ENCODE data around the gene P3H4. TPM values are rescaled to one million over a fixed set of nuclear protein-coding genes. Genes with fewer than 3 reads are reported as not detected.
"Not testable (repeated sequence)": the region's sequence is repeated elsewhere in the genome, so short reads cannot be mapped to it uniquely, and the experiment has no call there.

Gene P3H4
- total RNA-seq, 1 experiment from 2014 or later = not detected

- H3K79me2 ChIP-seq (ENCODE audit: low read length) = no peaks in the 10 kb centered on the region
Observed at GRCh38 chr17:41781404-41782110, 30.2 kb downstream of the P3H4 start.

GRCh38 chr17:41779954-41780353 is 31.8 kb downstream of the P3H4 start:
- Histone ChIP-seq H3K4me1 (ENCODE audit: low read length) (no peaks in the 10 kb centered on the region), H3K27me3 (ENCODE audit: low read length) (no peaks in the 10 kb centered on the region), H3K27ac (ENCODE audit: low read length) (no peak overlapping the region), H3K9me2 (replicated peaks; ENCODE audit: insufficient read depth, low read length) (no peaks in the 10 kb centered on the region), H3K4me3 (ENCODE audit: low read length) (no peak overlapping the region), H3K79me2 (ENCODE audit: low read length) (no peaks in the 10 kb centered on the region), H3K9me3 (ENCODE audit: low read length) (no peaks in the 10 kb centered on the region), H3K36me3 (ENCODE audit: insufficient read depth, low read length) (no peaks in the 10 kb centered on the region), H4K20me1 (ENCODE audit: insufficient read depth, low read depth, low read length) (no peaks in the 10 kb centered on the region), H3K4me2 (ENCODE audit: low read depth, low read length, poor library complexity, severe bottlenecking) (no peak overlapping the region), H2AFZ (ENCODE audit: low read length) (no peak overlapping the region), H3K9ac (ENCODE audit: low read length) (no peak overlapping the region)
- DNase-seq = no peak

More at GRCh38 chr17:41781404-41782110, 30.2 kb downstream of the P3H4 start:
- Histone ChIP-seq H3K4me2 (ENCODE audit: low read depth, low read length, poor library complexity, severe bottlenecking) (no peak overlapping the region), H3K27ac (ENCODE audit: low read length) (no peak overlapping the region), H3K9ac (ENCODE audit: low read length) (no peak overlapping the region), H3K4me3 (ENCODE audit: low read length) (no peak overlapping the region), H3K9me3 (ENCODE audit: low read length) (no peaks in the 10 kb centered on the region), H4K20me1 (ENCODE audit: insufficient read depth, low read depth, low read length) (no peaks in the 10 kb centered on the region), H3K27me3 (ENCODE audit: low read length) (no peaks in the 10 kb centered on the region), H3K4me1 (ENCODE audit: low read length) (no peaks in the 10 kb centered on the region), H3K36me3 (ENCODE audit: insufficient read depth, low read length) (no peaks in the 10 kb centered on the region), H3K9me2 (replicated peaks; ENCODE audit: insufficient read depth, low read length) (no peaks in the 10 kb centered on the region), H2AFZ (ENCODE audit: low read length) (no peak overlapping the region)
- DNase-seq = no peak

GRCh38 chr17:41777574-41778188 is 34.1 kb downstream of the P3H4 start:
- no peak overlapping the region for H3K9ac ChIP-seq (ENCODE audit: low read length)
- no peaks in the 10 kb centered on the region for H4K20me1 ChIP-seq (ENCODE audit: insufficient read depth, low read depth, low read length)
- DNase-seq = no peak

GRCh38 chr17:41777157-41777573 is 34.6 kb downstream of the P3H4 start:
- Histone ChIP-seq H3K36me3 (ENCODE audit: insufficient read depth, low read length) (no peaks in the 10 kb centered on the region), H3K4me2 (ENCODE audit: low read depth, low read length, poor library complexity, severe bottlenecking) (no peak overlapping the region), H4K20me1 (ENCODE audit: insufficient read depth, low read depth, low read length) (no peaks in the 10 kb centered on the region)

More at GRCh38 chr17:41777574-41778188, 34.1 kb downstream of the P3H4 start:
- Histone ChIP-seq H3K79me2 (ENCODE audit: low read length) (no peaks in the 10 kb centered on the region), H3K27me3 (ENCODE audit: low read length) (no peaks in the 10 kb centered on the region), H3K4me2 (ENCODE audit: low read depth, low read length, poor library complexity, severe bottlenecking) (no peak overlapping the region), H3K9me3 (ENCODE audit: low read length) (no peaks in the 10 kb centered on the region), H3K27ac (ENCODE audit: low read length) (no peak overlapping the region), H2AFZ (ENCODE audit: low read length) (no peak overlapping the region), H3K4me3 (ENCODE audit: low read length) (no peak overlapping the region), H3K9me2 (replicated peaks; ENCODE audit: insufficient read depth, low read length) (no peaks in the 10 kb centered on the region), H3K4me1 (ENCODE audit: low read length) (no peaks in the 10 kb centered on the region), H3K36me3 (ENCODE audit: insufficient read depth, low read length) (no peaks in the 10 kb centered on the region)

GRCh38 chr17:41776262-41776900 is 35.4 kb downstream of the P3H4 start:
- not testable (repeated sequence) for H3K27ac ChIP-seq (ENCODE audit: low read length); DNase-seq; H3K79me2 ChIP-seq (ENCODE audit: low read length); H3K9ac ChIP-seq (ENCODE audit: low read length); H3K9me3 ChIP-seq (ENCODE audit: low read length); H3K36me3 ChIP-seq (ENCODE audit: insufficient read depth, low read length); H3K4me3 ChIP-seq (ENCODE audit: low read length); H3K4me1 ChIP-seq (ENCODE audit: low read length); H3K9me2 ChIP-seq (replicated peaks; ENCODE audit: insufficient read depth, low read length); H4K20me1 ChIP-seq (ENCODE audit: insufficient read depth, low read depth, low read length); H2AFZ ChIP-seq (ENCODE audit: low read length); H3K4me2 ChIP-seq (ENCODE audit: low read depth, low read length, poor library complexity, severe bottlenecking); H3K27me3 ChIP-seq (ENCODE audit: low read length)

More at GRCh38 chr17:41777157-41777573, 34.6 kb downstream of the P3H4 start:
- H3K9me2 ChIP-seq (replicated peaks; ENCODE audit: insufficient read depth, low read length) = no peaks in the 10 kb centered on the region
- no peak overlapping the region for H2AFZ ChIP-seq (ENCODE audit: low read length)
- no peaks in the 10 kb centered on the region for H3K79me2 ChIP-seq (ENCODE audit: low read length)
- no peaks in the 10 kb centered on the region for H3K27me3 ChIP-seq (ENCODE audit: low read length)
- no peak overlapping the region for H3K4me3 ChIP-seq (ENCODE audit: low read length)
- H3K9ac ChIP-seq (ENCODE audit: low read length) = no peak overlapping the region
- peaks cover 4% of the 10 kb centered on the region for H3K4me1 ChIP-seq (ENCODE audit: low read length)
- no peak for DNase-seq
- H3K27ac ChIP-seq (ENCODE audit: low read length) = no peak overlapping the region
- no peaks in the 10 kb centered on the region for H3K9me3 ChIP-seq (ENCODE audit: low read length)

DNA sequence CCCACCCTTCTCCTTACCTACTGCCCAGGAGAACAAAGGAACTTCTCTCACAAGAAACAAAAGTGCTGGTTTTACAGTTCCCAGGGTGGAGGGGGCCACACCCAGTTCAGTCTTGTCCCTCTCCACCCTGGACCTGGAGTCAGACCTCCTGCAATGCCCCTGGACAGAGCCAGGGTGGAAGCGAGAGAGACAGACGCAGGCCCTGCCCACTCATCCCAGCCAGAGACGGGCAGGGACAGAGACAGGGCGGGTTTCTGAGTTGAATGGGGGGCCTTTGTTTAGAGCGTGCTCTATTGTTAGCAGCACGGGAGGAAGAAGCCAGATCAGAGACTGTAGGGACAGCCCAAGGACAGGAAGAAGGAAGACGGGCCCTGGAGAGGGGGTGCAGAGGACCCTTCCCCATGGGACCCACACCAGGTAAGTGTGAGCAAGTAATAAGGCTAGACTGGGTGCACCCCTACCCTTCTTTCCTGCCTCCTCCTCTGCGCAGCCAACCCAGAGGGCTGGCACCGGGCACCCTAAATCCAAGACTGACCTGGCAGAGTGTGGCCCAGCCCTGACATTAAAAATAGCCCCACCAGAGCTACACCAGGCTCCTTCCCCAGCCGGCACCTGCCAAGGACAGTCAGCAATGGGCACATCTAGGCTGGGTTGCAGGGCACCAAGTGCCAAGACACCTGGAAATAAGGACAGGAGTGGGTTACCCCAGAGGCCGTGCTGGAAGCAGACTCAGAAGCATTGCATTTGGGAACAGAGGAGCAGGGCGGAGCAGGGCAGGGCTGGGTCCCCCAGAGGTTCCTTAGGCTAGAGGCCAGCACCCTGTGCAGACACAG is 36.1 kb downstream of the P3H4 start:
- no peak overlapping the region for H3K4me2 ChIP-seq (ENCODE audit: low read depth, low read length, poor library complexity, severe bottlenecking)
- H3K27ac ChIP-seq (ENCODE audit: low read length) = no peak overlapping the region
- no peaks in the 10 kb centered on the region for H3K36me3 ChIP-seq (ENCODE audit: insufficient read depth, low read length)
- no peaks in the 10 kb centered on the region for H3K9me3 ChIP-seq (ENCODE audit: low read length)
- H3K4me3 ChIP-seq (ENCODE audit: low read length) = no peak overlapping the region
- peaks cover 12% of the 10 kb centered on the region for H3K4me1 ChIP-seq (ENCODE audit: low read length)
- no peak for DNase-seq
- H4K20me1 ChIP-seq (ENCODE audit: insufficient read depth, low read depth, low read length) = no peaks in the 10 kb centered on the region
- peaks cover 14% of the 10 kb centered on the region for H3K79me2 ChIP-seq (ENCODE audit: low read length)
- H3K9ac ChIP-seq (ENCODE audit: low read length) = no peak overlapping the region
- H2AFZ ChIP-seq (ENCODE audit: low read length) = no peak overlapping the region
- no peaks in the 10 kb centered on the region for H3K9me2 ChIP-seq (replicated peaks; ENCODE audit: insufficient read depth, low read length)
- H3K27me3 ChIP-seq (ENCODE audit: low read length) = no peaks in the 10 kb centered on the region

DNA sequence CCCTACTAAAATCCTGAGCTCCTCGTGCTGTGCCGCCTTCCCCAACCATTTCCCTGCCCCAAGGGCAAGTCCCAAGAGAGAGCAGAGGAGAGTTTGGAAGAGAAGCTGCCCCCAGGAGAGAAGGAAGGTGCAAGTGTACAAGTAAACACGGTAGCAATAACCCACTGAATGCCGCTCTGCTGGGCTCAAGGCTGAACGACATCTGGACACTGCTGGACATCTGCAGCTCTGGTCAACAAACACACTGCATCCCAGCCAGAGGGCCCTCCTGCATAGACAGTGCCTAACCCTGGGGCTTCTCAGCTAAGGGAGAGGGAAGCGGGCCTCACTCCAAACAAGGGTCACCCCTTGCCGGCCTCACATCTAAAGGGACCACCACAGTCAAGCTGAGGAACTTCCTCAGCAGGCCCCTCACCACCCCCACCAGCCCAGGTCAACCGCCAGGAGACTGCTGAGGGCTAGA is 38.0 kb downstream of the P3H4 start:
- Histone ChIP-seq H3K27ac (ENCODE audit: low read length) (no peak overlapping the region), H3K79me2 (ENCODE audit: low read length) (peaks cover 23% of the 10 kb centered on the region), H3K4me3 (ENCODE audit: low read length) (no peak overlapping the region), H2AFZ (ENCODE audit: low read length) (no peak overlapping the region), H3K9ac (ENCODE audit: low read length) (no peak overlapping the region), H3K9me3 (ENCODE audit: low read length) (no peaks in the 10 kb centered on the region), H3K27me3 (ENCODE audit: low read length) (no peaks in the 10 kb centered on the region), H3K4me1 (ENCODE audit: low read length) (peaks cover 19% of the 10 kb centered on the region), H3K4me2 (ENCODE audit: low read depth, low read length, poor library complexity, severe bottlenecking) (no peak overlapping the region), H4K20me1 (ENCODE audit: insufficient read depth, low read depth, low read length) (no peaks in the 10 kb centered on the region), H3K36me3 (ENCODE audit: insufficient read depth, low read length) (no peaks in the 10 kb centered on the region), H3K9me2 (replicated peaks; ENCODE audit: insufficient read depth, low read length) (no peaks in the 10 kb centered on the region)
- DNase-seq = no peak

GRCh38 chr17:41773190-41773588 is 38.6 kb downstream of the P3H4 start:
- no peak overlapping the region for H3K27ac ChIP-seq (ENCODE audit: low read length)
- DNase-seq = no peak
- no peak overlapping the region for H3K4me3 ChIP-seq (ENCODE audit: low read length)
- H3K36me3 ChIP-seq (ENCODE audit: insufficient read depth, low read length) = no peaks in the 10 kb centered on the region
- H3K4me2 ChIP-seq (ENCODE audit: low read depth, low read length, poor library complexity, severe bottlenecking) = no peak overlapping the region
- H3K4me1 ChIP-seq (ENCODE audit: low read length) = peaks cover 19% of the 10 kb centered on the region
- no peaks in the 10 kb centered on the region for H3K9me3 ChIP-seq (ENCODE audit: low read length)
- H4K20me1 ChIP-seq (ENCODE audit: insufficient read depth, low read depth, low read length) = no peaks in the 10 kb centered on the region
- H3K9ac ChIP-seq (ENCODE audit: low read length) = no peak overlapping the region
- H2AFZ ChIP-seq (ENCODE audit: low read length) = no peak overlapping the region
- H3K79me2 ChIP-seq (ENCODE audit: low read length) = peaks cover 23% of the 10 kb centered on the region
- H3K27me3 ChIP-seq (ENCODE audit: low read length) = no peaks in the 10 kb centered on the region
- no peaks in the 10 kb centered on the region for H3K9me2 ChIP-seq (replicated peaks; ENCODE audit: insufficient read depth, low read length)

Measured in Karpas-422 (cell line).